B cell (primary cell): ENCODE data around the gene TMC8. TPM values are rescaled to one million over a fixed set of nuclear protein-coding genes. Genes with fewer than 3 reads are reported as not detected.

Source experiments
- ATAC-seq: fragments of 200-7000 bp; cut with Tn5 transposase; one replicate; pipeline ENCODE4 v1.10.0; 2021; ENCODE audit warnings: low read depth, mild to moderate bottlenecking, moderate number of reproducible peaks, moderate library complexity
- CTCF ChIA-PET: fragments of 350-600 bp; sonication (Branson Sonifier 250); formaldehyde crosslinking; loops from one replicate; lab custom pipeline; 2021; ENCODE audit warnings: antibody characterized with exemption, inconsistent platforms; lab: Charles Lee
- POLR2A ChIA-PET: fragments of 350-600 bp; sonication (Branson Sonifier 250); formaldehyde crosslinking; loops from one replicate; lab custom pipeline; 2021; ENCODE audit warnings: antibody characterized with exemption; lab: Charles Lee
- DNase-seq: peaks from one replicate; pipeline ENCODE4 v3.0.0; 2013
- H2AFZ ChIP-seq: 2 replicates; pipeline ENCODE4 v1.6.1; 2012; ENCODE audit warnings: mild to moderate bottlenecking, low read depth, low read length; ENCODE audit not compliant: insufficient read depth, poor library complexity, severe bottlenecking
- H3K27ac ChIP-seq, 2 donors: 1 replicate in 1 of 2; 2 replicates in 1 of 2; pipeline ENCODE4 v1.5.1; 2012 to 2013; ENCODE audit warnings: low read length in 2 of 2, mild to moderate bottlenecking in 2 of 2, moderate library complexity in 1 of 2
- H3K27me3 ChIP-seq, 4 experiments: fragments of 200-600 bp in 1 of 4; sonication (generic) in 1 of 4; replicated peaks in 1 of 4; 1 replicate in 2 of 4; 2 replicates in 2 of 4; pipeline versions ENCODE4 v1.6.1 to v1.7.0; 2013 to 2016; ENCODE audit warnings: low read length in 3 of 4, mild to moderate bottlenecking in 2 of 4, mixed read lengths in 1 of 4, moderate library complexity in 1 of 4; ENCODE audit not compliant: insufficient read depth in 4 of 4, control insufficient read depth in 3 of 4; ENCODE audit errors: control extremely low read depth in 1 of 4
- H3K36me3 ChIP-seq, 2 experiments: replicated peaks in 1 of 2; 1 replicate in 1 of 2; 2 replicates in 1 of 2; pipeline versions ENCODE4 v1.6.1 to v1.7.1; 2013; ENCODE audit warnings: low read length in 1 of 2; ENCODE audit not compliant: insufficient read depth in 2 of 2, control insufficient read depth in 1 of 2; ENCODE audit errors: control extremely low read depth in 1 of 2, extremely low read depth in 1 of 2
- H3K4me1 ChIP-seq, 2 donors: fragments of 200-600 bp in 1 of 2; sonication (generic) in 1 of 2; 1 replicate in 1 of 2; 2 replicates in 1 of 2; pipeline versions ENCODE4 v1.5.1 to v1.6.1; 2013 to 2017; ENCODE audit warnings: low read length in 2 of 2; ENCODE audit not compliant: control insufficient read depth in 2 of 2, insufficient read depth in 2 of 2
- H3K4me2 ChIP-seq: replicated peaks from 2 replicates; pipeline ENCODE3; 2012; ENCODE audit warnings: mild to moderate bottlenecking, low read depth, low read length; ENCODE audit not compliant: poor library complexity, severe bottlenecking
- H3K4me3 ChIP-seq, 5 experiments: fragments of 200-600 bp in 1 of 5; sonication (generic) in 1 of 5; 1 replicate in 3 of 5; 2 replicates in 2 of 5; pipeline versions ENCODE4 v1.5.1 to v1.7.0; 2011 to 2016; ENCODE audit warnings: low read length in 4 of 5, mild to moderate bottlenecking in 4 of 5, low read depth in 2 of 5, control low read depth in 1 of 5, moderate library complexity in 1 of 5; ENCODE audit not compliant: insufficient read depth in 1 of 5; ENCODE audit errors: control extremely low read depth in 1 of 5, extremely low read depth in 1 of 5
- H3K79me2 ChIP-seq: fragments of 200-600 bp; sonication (generic); one replicate; pipeline ENCODE4 v1.6.0; 2016; ENCODE audit warnings: low read length; ENCODE audit not compliant: control insufficient read depth, insufficient read depth
- H3K9ac ChIP-seq: fragments of 200-600 bp; sonication (generic); 2 replicates; pipeline ENCODE4 v1.6.1; 2017; ENCODE audit warnings: mild to moderate bottlenecking, low read length, moderate library complexity
- H3K9me3 ChIP-seq, 3 donors: one replicate each; pipeline versions ENCODE4 v1.6.1 to v1.7.1; 2013; ENCODE audit warnings: low read length in 2 of 3; ENCODE audit not compliant: control insufficient read depth in 2 of 3, insufficient read depth in 1 of 3; ENCODE audit errors: control extremely low read depth in 1 of 3
- H4K20me1 ChIP-seq: 2 replicates; pipeline ENCODE4 v1.6.0; 2012; ENCODE audit warnings: mild to moderate bottlenecking, low read length; ENCODE audit not compliant: insufficient read depth, control insufficient read depth, poor library complexity, severe bottlenecking
- H3K27ac Mint-ChIP-seq: one replicate; pipeline ENCODE4 v1.8.0; 2021; ENCODE audit warnings: mixed read lengths
- H3K27me3 Mint-ChIP-seq: one replicate; pipeline ENCODE4 v1.8.0; 2021; ENCODE audit warnings: mixed read lengths
- H3K4me1 Mint-ChIP-seq: one replicate; pipeline ENCODE4 v1.8.0; 2021; ENCODE audit warnings: mixed read lengths
- H3K4me3 Mint-ChIP-seq: one replicate; pipeline ENCODE4 v1.8.0; 2021; ENCODE audit warnings: mixed read lengths
- H3K9me3 Mint-ChIP-seq: one replicate; pipeline ENCODE4 v1.8.0; 2022; ENCODE audit warnings: mixed read lengths; ENCODE audit not compliant: insufficient read depth
- CTCF ChIP-seq: fragments of 200-600 bp; IDR thresholded peaks from one replicate; pipeline ENCODE4 v1.8.0; 2022; ENCODE audit warnings: antibody characterized with exemption, mild to moderate bottlenecking
- EZH2 ChIP-seq: IDR thresholded peaks from 2 replicates; pipeline ENCODE4 v1.6.1; 2012; ENCODE audit warnings: borderline replicate concordance, low read depth, mild to moderate bottlenecking, moderate library complexity, low read length; ENCODE audit not compliant: insufficient read depth, poor library complexity, severe bottlenecking
- WGBS: methylation state at CpG from one replicate; pipeline ENCODE4 v1.1.5; 2013; ENCODE audit warnings: missing lambda C conversion rate; ENCODE audit not compliant: insufficient coverage; 5-methylcytosine and 5-hydroxymethylcytosine counted together
- intact Hi-C: fragments of 100-400 bp; cut with micrococcal nuclease; formaldehyde crosslinking; loops from one replicate; pipeline ENCODE4 v1.10.0; 2022
- polyA plus RNA-seq: library from polyadenylated mRNA; depleted of rRNA; stranded (reverse); fragments of >200 nt; gene quantifications from 2 replicates; pipeline ENCODE4 v1.2.3, GENCODE V29; 2012
- total RNA-seq, 2 donors: library from RNA; stranded (reverse); fragments of 120-200 nt in 1 of 2; gene quantifications; 1 replicate in 1 of 2; 2 replicates in 1 of 2; pipeline versions ENCODE4 v1.2.3 to v1.2.4, GENCODE V29; 2013 to 2022

The TMC8 gene
- total and polyA plus RNA-seq, 2 donors (not counting 1 experiment from before 2014, with no cell fraction given) = 235 to 352 TPM

GRCh38 chr17:78164748-78165607 is 34.4 kb downstream of the TMC8 start:
- H3K9me3 Mint-ChIP-seq = no peaks in the 10 kb centered on the region
- Histone ChIP-seq H2AFZ (no peak overlapping the region), H3K9me3 (no peaks in the 10 kb centered on the region), H4K20me1 (peaks cover 12% of the 10 kb centered on the region), H3K36me3 (no peaks in the 10 kb centered on the region), H3K4me3 (no peak overlapping the region), H3K79me2 (peaks cover 30% of the 10 kb centered on the region), H3K27me3 (no peaks in the 10 kb centered on the region), H3K4me1 (peaks cover 14 to 31% of the 10 kb centered on the region in 2 donors), H3K4me2 (no peak overlapping the region), H3K27ac (no peak overlapping the region), H3K9ac (no peak overlapping the region)
- POLR2A ChIA-PET = interaction anchor here (1.0 to 19.6 kb wide), 4 partner anchors 10 to 30 kb away, joined by 3 to 432 read pairs (median 4); partner anchors contain the start of genes TMC6 and TMC8
- H3K4me1 Mint-ChIP-seq = peaks cover 29% of the 10 kb centered on the region
- H3K27ac Mint-ChIP-seq = peak overlapping the region; percentile 37
- H3K27me3 Mint-ChIP-seq = no peaks in the 10 kb centered on the region
- intact Hi-C loops = no loop called here
- CTCF ChIA-PET = interaction anchor here (0.6 to 1.1 kb wide), 2 partner anchors 13 to 28 kb away, joined by 3 read pairs; no protein-coding TSS in a partner anchor
- DNase-seq (no peak), ATAC-seq (no peak)
- WGBS = 96% methylated on average over 11 of the region's 16 CpGs
- no peak for TF ChIP-seq EZH2
- TF ChIP-seq CTCF = no peak
- H3K4me3 Mint-ChIP-seq = no peak overlapping the region

GRCh38 chr17:78166416-78166815 is 35.8 kb downstream of the TMC8 start:
- no peaks in the 10 kb centered on the region for H3K9me3 Mint-ChIP-seq
- Histone ChIP-seq H3K27ac (no peak overlapping the region), H3K4me1 (peaks cover 27 to 38% of the 10 kb centered on the region in 2 donors), H3K4me2 (no peak overlapping the region), H2AFZ (no peak overlapping the region), H3K9ac (no peak overlapping the region), H4K20me1 (peaks cover 25% of the 10 kb centered on the region), H3K27me3 (no peaks in the 10 kb centered on the region), H3K79me2 (peaks cover 34% of the 10 kb centered on the region), H3K4me3 (no peak overlapping the region), H3K9me3 (no peaks in the 10 kb centered on the region), H3K36me3 (peaks cover 0 to 7% of the 10 kb centered on the region in 2 experiments)
- peak overlapping the region; percentile 13 for H3K4me3 Mint-ChIP-seq
- peaks cover 33% of the 10 kb centered on the region for H3K4me1 Mint-ChIP-seq
- ChIA-PET CTCF (interaction anchor here (1.1 to 1.3 kb wide), 3 partner anchors 8 to 31 kb away, joined by 3 to 6 read pairs (median 5); no protein-coding TSS in a partner anchor), POLR2A (interaction anchor here (0.6 to 19.6 kb wide), 5 partner anchors 8 to 592 kb away, joined by 3 to 432 read pairs (median 4); partner anchors contain the start of genes TMC6 and TMC8)
- H3K27ac Mint-ChIP-seq = peak overlapping the region; percentile 20
- 14% methylated on average over 1 of the region's 6 CpGs for WGBS
- TF ChIP-seq CTCF = no peak
- no peak for TF ChIP-seq EZH2
- no peak for ATAC-seq
- intact Hi-C loops = no loop called here
- H3K27me3 Mint-ChIP-seq = no peaks in the 10 kb centered on the region
- DNase-seq = no peak
